Frontal cortex (tissue), 4 donors: ENCODE results near the gene FGB. TPM values are rescaled to one million over a fixed set of nuclear protein-coding genes. Genes with fewer than 3 reads are reported as not detected.
"Not testable (repeated sequence)": the region's sequence is repeated elsewhere in the genome, so short reads cannot be mapped to it uniquely, and the experiment has no call there.

Experiments used
- DNase-seq, 2 donors: peaks; one replicate each; pipeline ENCODE4 v3.0.0; 2012; ENCODE audit warnings: low spot score in 2 of 2
- FAIRE-seq: peaks from 2 replicates; lab custom pipeline; 2012; peaks lifted over from hg19 to GRCh38; lab: Jason Lieb, UNC
- total RNA-seq: library from RNA; depleted of rRNA; stranded (reverse); fragments of >200 nt; gene quantifications from one replicate; pipeline ENCODE4 v1.2.3, GENCODE V29; 2014
- donor health status: control.
- donor health status: control.
- donor health status: control.

FGB gene
- total RNA-seq, 1 donor from 2014 or later: not detected

DNA sequence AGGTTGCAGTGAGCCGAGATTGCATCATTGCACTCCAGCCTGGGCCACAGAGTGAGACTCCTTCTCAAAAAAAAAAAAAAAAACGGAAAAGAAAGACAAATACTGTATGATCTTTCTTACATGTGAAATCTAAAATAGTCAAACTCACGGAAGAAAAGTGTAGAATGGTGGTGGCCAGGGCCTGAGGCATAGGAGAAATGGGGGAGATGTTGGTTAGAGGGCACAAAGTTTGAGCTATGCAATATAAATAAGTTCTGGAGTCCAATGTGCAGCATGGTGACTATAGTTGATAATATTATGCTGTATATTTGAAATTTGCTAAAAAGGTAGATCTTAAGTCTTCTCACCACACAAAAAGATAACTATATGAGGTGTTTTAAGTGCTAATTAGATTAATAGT lies 29.1 kb downstream of the FGB start:
- FAIRE-seq: no peak

GRCh38 chr4:154593868-154594267 lies 31.1 kb downstream of the FGB start:
- FAIRE-seq (no peak), DNase-seq (no peak)

More for the DNA sequence above, 29.1 kb downstream of the FGB start:
- no peak for DNase-seq

DNA sequence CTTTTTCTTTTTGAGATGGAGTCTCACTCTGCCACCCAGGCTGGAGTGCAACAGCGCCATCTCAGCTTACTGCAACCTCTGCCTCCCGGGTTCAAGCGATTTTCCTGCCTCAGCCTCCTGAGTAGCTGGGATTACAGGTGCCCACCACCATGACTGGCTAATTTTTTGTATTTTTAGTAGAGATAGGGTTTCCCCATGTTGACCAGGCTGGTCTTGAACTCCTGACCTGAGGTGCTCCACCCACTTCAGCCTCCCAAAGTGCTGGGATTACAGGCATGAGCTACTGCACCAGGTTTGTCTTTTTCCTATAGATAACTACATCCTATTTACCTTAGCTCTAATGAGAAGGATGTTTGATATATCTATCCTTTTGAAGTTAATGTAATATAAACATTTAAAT lies 31.5 kb downstream of the FGB start:
- DNase-seq, FAIRE-seq: not testable (repeated sequence)

GRCh38 chr4:154595807-154596206 lies 33.0 kb downstream of the FGB start:
- DNase-seq: no peak
- no peak for FAIRE-seq

DNA sequence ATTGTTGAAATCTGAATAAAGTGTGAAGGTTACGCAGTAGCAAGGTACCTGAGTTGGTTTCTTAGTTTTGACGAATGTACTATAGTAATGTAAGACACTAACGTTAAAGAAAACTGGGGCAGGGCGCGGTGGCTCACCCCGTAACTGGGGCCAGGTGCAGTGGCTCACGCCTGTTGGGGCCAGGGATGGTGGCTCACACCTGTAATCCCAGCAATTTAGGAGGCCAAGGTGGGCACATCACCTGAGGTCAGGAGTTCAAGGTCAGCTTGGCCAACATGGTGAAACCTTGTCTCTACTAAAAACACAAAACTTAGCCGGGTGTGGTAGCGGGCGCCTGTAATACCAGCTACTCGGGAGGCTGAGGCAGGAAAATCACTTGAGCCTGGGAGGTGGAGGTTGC lies 34.5 kb downstream of the FGB start:
- not testable (repeated sequence) for FAIRE-seq, DNase-seq

- DNase-seq (no peak), FAIRE-seq (no peak)
Observed at GRCh38 chr4:154597798-154598774, 35.3 kb downstream of the FGB start.

DNA sequence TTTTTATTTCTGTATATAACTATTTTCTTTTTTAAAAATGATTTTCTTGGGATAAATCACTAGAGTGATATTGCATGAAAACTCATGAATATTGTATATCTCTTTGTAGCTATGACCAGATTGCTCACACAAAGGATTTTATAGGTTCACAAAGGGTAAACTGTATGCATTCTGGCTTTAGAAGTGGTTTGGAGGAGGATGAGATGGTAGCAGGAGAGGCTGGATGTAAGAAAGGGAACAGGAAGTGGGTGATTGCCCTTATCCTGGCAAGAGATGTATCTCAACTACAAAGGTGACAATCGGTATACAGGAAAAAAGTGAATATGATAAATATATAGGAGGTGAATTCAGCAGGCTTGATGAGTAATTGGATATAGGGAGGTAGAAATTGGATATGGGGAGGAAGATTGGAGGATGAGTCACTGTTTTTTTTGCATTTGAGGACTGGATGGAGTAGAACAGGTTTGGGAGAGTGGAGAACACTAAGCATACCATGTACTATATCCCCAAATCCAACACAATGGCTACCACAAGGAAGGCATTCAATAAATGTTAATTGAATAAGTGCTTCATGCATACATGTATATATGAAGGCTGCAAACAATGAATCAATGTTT lies 39.7 kb downstream of the FGB start:
- FAIRE-seq: no peak
- DNase-seq: no peak

GRCh38 chr4:154603033-154603943 lies 40.5 kb downstream of the FGB start:
- DNase-seq (no peak), FAIRE-seq (no peak)

- DNase-seq (no peak), FAIRE-seq (no peak)
Observed at GRCh38 chr4:154604696-154605200, 41.9 kb downstream of the FGB start.

DNA sequence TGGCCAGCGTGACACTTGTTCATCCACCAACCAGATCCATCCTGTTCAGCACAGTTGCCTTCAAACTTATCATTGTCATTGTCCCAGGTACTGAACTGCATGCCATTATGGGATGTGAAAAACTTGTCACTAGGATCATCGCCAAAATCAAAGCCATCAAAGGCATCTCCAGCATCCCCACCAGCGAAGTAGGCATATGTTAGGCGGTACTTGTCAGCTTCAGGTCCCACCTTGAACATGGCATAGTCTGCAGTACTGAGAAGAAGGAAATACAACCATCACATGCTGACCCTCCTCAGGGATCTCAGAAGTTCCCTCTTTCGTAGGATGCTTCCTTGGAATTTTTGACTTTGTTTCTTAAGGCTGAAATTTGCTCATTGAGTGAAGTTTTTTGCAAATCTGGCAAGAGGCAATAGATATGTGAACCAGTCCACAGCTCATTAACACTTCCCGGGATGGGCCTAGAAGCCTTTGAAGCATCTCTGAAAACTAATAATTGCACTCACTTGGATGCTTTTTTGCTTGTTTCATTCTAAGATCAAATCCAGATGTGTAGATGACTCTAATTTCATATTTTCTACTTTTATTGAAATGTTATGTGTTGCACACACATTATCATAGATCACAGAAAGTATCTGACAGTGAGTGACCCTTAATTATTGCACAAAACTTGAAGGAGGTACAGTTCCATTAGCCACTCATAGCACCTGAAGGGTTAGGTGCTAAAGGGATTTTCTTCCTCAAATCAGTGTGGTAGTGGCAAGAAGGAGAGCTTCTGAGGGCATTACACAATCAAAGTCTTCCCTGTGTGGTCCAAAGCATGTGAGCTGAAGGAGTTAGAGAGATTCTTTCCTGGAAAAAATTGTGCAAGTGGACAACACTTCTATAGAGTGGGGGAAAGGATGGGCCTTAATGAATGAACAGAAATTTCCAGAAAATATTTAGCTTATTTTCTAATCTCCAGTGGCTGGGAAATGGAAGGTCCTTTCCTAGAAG lies 44.2 kb downstream of the FGB start:
- no peak for DNase-seq
- no peak for FAIRE-seq

GRCh38 chr4:154608361-154609252 lies 45.8 kb downstream of the FGB start:
- FAIRE-seq (no peak), DNase-seq (no peak)

DNA sequence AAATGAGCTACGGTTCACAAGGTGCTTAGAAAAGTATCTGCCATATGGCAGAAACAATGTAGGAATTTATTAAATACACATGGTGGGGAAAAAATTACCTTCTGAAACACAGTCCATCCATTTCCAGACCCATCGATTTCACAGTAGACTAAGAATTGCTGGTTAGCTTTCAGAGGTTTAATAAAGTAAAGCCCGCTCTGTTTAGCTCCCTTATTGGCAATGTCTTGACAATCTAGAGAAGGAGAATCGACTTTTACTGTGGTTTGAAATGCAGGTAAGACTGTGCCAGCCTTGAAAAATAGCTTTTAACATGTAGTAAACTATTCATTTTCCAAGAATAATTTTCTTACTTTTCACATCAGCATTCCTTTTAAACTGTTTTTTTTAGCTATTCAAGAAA lies 46.7 kb downstream of the FGB start:
- FAIRE-seq (no peak), DNase-seq (no peak)

DNA sequence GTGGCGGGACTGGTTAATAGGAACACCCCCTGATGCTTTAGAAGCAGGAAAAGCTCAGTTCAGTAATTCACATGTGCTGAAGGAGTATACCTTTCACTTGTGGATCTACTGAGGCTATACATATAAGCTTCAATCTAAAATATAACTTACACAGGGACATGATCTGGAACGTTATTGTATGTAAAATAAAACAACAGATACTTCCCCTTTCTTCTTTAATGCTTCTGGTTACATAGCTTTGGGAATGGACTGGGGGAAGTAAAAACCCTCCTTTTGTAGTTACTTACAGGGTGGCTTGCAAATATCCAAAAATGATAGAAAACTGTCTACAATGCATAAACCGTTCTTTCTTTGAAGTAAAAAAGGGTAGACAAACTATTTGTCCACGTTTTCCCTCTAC lies 47.8 kb downstream of the FGB start:
- FAIRE-seq (no peak), DNase-seq (no peak)

- FAIRE-seq (no peak), DNase-seq (no peak)
Observed at GRCh38 chr4:154611833-154612232, 49.0 kb downstream of the FGB start.

DNA sequence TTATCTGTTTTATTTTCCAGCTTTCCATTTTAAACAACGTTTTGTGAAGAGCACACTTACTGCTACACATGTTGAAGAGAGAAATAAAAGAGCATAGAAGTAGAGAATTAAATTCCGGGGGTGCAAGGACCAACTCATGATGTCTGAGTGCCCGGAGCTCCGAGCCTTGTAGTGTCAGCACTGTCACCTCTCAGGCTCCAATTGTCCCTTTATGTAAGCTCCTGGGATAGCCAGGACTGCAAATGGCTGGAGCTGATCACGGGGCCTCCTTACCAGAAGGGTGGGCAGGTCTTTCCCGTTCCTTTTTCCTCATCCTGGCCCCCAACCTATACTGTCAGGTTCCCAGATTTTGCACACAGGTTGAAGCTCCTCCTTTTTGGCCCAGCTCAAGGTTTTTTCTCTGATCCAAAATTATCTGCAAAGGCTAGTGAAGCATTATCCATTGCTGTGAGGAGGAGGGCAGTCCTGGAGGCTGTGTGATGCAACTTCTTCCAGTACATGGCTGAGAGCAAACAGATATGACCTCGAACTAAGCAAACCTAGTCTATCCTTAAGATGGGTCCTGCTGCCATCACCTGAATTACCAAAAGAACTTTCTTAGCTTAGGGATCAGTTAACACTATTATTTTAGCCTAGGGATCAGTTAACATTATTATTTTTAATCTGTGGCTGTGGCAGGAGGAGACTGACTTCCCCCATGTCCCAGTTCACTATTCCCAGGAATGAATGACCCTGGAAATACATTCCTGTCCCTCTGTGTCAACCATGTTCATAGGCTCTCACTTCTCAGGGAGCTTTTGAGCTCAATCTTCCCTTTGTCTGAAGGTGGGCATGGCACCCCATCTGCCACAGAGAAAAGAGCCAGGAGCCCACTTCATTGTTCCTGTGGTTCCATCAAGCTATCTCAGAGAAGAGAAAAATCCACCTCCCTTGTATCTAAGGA lies 49.9 kb downstream of the FGB start, which contains the start of gene FGG:
TSS of gene FGG (minus strand) at position 185 of the 943 bp plus-strand sequence. CDS start at position 138, 47 bp downstream.
- FAIRE-seq: no peak
- no peak for DNase-seq

DNA sequence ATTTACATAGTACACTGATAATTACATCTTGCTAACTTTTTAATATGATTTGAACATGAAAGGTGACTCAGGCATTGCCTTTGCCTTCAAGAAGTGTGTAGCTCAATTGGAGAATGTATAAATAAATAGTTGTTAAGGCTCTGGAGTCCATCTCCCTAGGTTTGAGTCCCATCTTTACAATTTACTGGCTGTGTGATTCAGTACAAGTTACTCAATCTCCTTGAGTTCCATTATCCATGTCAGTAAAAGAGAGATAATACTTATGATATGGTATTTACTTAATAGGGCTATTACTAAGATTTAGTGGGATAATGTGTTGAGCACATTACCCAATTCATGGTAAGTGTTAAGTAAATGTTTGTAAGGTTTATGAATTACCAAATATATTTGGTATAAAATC lies 51.5 kb downstream of the FGB start:
- DNase-seq (no peak), FAIRE-seq (no peak)

GRCh38 chr4:154615211-154615610 lies 52.4 kb downstream of the FGB start:
- FAIRE-seq (no peak), DNase-seq (no peak)
